Suppressor macrophage treated with lipopolysaccharide for 1 hour (primary cell): Measurements from ENCODE around the gene DYNLT4.
"Not testable (repeated sequence)": the region's sequence is repeated elsewhere in the genome, so short reads cannot be mapped to it uniquely, and the experiment has no call there.

Source experiments
- DNase-seq, 3 donors: peaks; one replicate each; pipeline ENCODE4 v3.0.0-alpha.2; 2020 to 2022

The DYNLT4 gene

DNA sequence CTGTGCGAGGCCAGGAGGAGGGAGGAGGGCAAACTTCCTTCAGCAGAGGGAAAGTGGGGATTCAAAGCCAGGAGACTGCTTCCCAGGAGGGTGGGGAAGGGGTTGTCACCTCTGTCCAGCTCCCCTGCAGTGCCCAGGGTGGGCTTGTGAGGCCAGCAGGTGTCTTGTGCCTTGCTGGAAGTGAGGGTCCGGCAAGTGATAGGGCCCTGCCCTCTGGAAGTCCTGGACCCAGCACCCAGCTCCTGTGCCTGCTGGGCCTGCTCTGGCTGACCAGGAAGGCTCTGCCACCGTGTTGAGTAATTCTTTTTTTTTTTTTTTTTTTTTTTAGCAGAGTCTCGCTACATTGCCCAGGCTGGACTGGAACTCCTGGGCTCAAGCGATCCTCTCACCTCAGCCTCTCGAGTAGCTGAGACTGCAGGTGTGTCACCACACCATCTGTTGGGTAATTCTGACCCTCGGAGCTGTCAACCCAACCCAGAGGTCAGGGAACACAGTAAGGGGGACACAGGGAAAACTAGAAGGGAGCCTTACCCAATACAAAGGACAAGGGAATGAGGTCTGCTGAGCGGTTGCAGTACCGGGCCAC, 20.2 kb downstream of the DYNLT4 start:
- peak in 1 of 3 donors; percentile 15 for DNase-seq

DNA sequence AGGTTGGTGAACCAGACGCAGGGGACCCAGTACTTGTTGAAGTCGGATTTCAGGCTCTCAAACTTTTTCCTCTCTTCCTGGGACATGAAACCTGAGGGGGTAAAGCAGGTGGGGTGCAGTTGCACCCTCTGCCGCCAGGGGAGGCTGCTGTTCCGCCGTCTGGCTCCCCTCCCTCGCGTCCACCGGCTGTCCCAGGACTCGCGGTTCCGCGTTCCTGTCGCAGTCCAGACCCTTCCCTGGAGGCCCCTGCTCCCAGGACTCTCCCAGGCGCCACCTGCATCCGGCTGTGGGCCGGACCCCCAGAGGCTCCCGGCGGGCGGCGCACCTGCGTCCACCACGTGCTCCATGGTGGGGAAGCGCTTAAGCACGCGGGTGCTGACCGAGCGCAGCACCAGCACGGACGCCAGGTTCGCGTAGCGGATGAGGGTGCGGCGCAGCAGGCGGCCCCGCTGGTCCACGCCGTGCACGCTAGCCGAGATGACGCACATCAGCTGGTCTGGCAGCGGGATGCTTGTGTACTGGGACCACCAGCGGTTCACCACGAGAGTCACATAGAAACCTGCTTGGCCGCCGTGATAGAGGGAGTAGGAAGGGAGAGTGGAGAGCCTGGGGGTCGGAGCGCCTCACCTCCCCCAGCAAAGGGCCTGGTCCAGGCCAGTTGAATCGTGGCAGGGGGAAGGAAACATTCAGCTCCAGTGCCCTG, 20.9 kb downstream of the DYNLT4 start:
- DNase-seq, result peak; percentile 58 to 77 (median 66)

DNA sequence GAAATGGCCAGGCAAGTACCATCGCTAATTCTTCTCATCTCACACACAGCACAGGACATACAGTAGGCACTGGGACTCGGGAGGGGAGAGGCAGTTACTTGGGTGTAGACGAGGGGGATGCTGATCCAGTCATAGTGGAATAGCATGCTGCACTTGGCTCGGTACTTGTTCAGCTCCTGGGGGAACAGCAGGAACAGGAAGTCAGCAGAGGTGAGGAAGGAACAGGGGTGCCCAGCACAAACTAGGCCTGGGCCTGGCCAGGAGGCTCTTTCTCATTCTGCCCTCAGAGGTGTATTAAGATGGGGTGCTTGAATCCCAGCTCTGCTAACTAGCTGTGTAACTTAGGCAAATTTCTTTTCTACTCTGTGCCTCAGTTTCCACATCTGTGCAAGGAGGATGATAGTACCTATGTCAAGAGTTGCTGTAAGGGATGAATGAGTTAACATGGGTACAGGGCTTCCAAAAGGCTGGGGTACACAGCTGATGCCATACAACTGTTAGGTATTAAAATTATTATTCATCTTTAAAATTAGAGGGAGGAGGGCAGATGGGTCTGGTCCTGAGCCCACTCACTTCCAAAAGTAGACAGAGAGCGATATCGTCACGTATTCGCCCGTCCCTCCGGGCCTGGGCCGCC, 21.5 kb downstream of the DYNLT4 start:
- no peak for DNase-seq

DNA sequence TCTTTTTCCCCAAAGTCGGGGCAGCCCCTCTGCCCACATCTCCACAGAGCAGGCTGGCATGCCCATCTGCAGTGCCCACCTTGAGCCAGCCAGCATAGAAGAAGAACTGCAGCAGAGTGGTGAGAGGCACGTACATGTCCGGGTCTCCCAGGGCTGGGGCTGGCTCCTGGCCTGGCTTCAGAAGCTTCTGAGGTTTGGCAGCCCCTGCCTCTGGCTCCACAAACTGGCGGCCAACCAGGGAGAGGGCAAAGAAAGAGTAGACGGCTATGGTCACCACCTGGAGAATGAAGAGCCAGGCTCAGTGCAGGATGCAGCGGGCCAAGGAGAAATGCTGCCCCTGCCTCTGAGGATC, 22.1 kb downstream of the DYNLT4 start:
- DNase-seq, result peak in 1 of 3 donors; percentile 15

GRCh38 chr1:44784094-44785028, 22.8 kb downstream of the DYNLT4 start:
- DNase-seq, result peak in 2 of 3 donors; percentile 18 to 55

- DNase-seq, result peak in 1 of 3 donors; percentile 3
These were observed 23.5 kb downstream of the DYNLT4 start for GRCh38 chr1:44783697-44784093.

- DNase-seq, result no peak
These were observed 26.5 kb downstream of the DYNLT4 start for GRCh38 chr1:44780583-44781121.

GRCh38 chr1:44778705-44779576, 28.2 kb downstream of the DYNLT4 start:
- DNase-seq, result no peak

GRCh38 chr1:44777969-44778635, 29.0 kb downstream of the DYNLT4 start:
- DNase-seq, result peak; percentile 57 to 58 (median 57)

DNA sequence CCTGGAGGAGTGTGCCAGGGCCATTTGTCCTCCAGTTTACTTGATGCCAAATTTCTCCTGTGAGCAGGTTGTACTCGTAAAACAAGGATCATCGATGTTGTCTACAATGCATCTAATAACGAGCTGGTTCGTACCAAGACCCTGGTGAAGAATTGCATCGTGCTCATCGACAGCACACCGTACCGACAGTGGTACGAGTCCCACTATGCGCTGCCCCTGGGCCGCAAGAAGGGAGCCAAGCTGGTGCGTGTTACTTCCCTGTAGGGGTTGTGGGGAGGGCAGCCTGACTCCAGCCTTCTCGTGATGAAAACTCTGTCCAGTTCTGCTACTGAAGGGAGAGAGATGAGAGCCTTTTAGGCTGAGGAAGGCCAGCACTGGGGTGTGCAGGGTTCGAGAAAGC, 29.6 kb downstream of the DYNLT4 start:
- no peak for DNase-seq

DNA sequence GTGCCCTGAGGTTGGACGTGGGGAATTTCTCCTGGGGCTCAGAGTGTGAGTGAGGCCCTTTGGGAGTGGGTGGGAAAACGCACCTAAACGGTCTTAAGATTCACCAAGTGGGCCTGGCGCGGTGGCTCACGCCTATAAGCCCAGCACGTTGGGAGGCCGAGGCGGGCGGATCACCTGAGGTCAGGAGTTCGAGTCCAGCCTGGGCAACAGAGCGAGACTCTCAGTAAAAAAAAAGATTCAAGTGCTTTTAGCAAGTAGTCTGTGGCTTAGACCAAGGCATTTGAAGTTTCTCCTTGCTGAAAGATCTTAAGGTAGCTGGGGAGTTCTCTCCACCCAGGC, 30.5 kb downstream of the DYNLT4 start:
- no peak for DNase-seq

DNA sequence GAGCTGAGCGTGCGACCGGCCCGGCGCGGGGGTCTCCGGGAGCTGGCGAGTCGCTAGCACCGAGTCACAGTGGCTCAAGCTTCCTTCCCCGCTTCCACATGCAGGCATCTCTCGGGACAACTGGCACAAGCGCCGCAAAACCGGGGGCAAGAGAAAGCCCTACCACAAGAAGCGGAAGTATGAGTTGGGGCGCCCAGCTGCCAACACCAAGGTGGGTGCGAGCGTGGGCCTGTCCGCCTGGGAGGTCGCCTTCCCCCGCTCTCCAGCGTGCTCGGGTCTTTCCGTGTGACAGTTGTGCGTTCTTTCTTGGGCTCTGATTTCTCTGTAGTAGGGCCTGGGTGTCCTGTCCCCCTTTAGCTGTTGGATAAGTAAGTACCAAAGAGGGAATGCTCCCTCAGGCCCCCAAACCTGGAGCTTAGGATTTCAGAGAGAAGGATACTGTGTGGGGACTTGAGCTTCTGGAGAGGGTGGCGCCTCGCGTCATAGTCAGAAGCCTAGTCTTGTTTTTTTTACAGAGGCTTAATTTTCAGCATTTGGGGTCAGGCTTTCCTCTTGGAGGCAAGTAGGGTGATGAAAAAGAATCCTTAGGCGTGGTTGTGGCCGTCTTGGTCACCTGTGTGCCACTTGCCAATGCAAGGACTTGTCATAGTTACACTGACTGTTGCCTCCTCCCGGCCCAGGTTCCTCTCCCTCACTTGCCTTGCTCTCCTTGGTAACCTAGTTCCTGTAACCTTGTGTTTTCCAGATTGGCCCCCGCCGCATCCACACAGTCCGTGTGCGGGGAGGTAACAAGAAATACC, 31.0 kb downstream of the DYNLT4 start:
- peak in 2 of 3 donors; percentile 49 to 63 for DNase-seq

DNA sequence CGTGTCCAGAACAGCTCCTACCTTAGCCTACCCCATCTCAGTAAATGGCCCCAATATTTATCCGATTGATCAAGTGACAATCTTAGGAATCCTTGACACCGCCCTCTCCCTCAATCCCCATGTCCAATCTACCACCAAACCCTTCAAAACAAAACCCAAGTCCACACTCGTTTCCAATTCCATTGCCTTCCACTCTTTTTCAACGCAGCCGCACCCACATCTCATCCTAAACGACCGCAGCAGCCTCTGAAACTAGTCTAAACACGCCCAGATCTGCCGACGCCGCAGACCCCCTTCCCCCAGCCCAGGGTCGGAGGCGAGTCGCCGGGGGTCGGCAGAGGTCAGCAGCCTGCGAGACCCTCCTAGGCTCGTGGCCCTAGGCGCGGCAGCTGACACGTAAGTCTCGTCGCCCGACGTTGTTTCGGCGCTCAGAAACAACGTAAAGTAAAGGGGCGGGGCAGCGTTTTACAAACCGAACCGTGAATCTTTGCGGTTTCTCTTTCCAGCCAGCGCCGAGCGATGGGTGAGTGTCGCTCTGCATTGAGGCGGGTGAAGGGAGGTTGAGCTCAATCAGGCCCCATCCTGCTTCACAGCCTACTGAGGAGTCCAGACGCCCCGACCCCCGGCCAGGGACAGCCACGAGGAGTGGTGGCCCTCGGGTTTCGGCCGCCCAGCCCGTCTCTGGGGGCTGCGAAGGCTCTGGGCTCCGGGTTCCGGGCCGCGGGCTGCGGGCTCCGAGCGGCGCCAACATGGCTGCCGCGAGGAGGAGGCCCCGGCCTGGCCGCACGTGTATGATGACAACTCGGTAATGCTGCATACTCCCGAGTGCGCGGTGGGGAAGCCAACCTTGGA, 31.8 kb downstream of the DYNLT4 start, which contains the start of gene RPS8:
Gene RPS8, plus strand, starts transcription at position 463 of the 852 bp plus-strand sequence. Its CDS starts 57 bp downstream, at position 520.
- peak; percentile 97 to 98 (median 97) for DNase-seq

GRCh38 chr1:44766421-44766820, 40.7 kb downstream of the DYNLT4 start:
- not testable (repeated sequence) for DNase-seq

GRCh38 chr1:44760876-44761275, 46.3 kb downstream of the DYNLT4 start:
- DNase-seq, result no peak

- DNase-seq, result no peak
These were observed 48.1 kb downstream of the DYNLT4 start for GRCh38 chr1:44759077-44759476.

DNA sequence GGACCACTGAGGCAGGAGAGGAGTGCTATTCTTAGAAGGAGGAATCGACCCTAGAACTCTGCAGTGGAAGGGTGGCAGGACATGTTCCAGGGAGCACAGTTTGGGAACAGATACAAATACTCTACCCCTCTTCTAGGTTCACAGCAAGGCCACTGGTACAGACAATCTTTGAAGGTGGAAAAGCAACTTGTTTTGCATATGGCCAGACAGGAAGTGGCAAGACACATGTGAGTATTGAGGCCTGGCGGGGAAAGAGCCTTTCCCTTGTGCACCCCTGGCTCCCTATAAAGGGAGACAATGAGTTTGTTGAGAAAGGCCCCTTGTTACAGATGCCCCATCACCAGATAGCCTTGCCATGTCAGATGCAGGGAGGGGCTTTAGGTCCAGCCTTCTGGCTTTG, 49.7 kb downstream of the DYNLT4 start:
- DNase-seq, result no peak
